ENCODE data around the gene CORO2B.

CORO2B gene

DNA sequence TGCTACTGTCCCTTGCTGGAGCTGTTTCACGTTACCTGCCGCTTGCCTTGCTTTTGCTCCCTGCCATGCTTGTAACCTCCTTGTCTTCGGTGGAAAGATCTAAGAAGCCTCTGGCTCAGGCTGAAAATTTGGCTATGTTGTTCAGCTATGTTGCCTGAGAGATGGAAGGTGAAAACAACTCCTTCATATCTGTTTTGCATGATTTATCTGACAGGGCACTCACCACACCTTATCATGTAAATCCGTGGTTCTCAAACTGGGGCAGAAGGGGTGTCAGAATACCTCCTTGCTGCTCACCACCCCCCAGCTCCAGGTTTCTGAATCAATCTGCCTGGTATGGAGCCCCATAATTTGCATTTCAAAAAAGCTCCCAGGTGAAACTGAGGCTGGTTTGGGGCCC lies 6.5 kb upstream of the CORO2B start:
- no peak overlapping the region for H3K4me3 ChIP-seq (ENCODE audit: low read depth, low read length)

DNA sequence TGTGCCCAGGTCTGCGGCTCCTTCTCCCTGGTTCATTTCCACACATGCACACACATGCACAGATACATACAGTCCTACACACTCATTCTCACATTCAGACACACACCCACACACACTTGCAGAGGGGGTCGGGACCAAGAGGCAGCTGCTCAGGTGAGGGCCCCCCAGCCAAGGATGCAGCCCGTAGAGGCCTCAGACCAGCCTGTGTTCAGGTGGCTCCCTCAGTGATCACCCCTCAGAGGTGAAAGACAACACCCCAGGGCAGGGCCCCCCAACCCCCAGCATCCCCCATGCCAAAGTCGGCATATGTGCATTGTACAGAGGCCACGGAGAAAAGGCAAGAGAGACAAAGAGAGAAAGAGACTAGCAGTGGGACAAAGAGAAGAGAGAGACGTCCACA lies 5.9 kb upstream of the CORO2B start:
- H3K4me3 ChIP-seq (ENCODE audit: low read depth, low read length): no peak overlapping the region

DNA sequence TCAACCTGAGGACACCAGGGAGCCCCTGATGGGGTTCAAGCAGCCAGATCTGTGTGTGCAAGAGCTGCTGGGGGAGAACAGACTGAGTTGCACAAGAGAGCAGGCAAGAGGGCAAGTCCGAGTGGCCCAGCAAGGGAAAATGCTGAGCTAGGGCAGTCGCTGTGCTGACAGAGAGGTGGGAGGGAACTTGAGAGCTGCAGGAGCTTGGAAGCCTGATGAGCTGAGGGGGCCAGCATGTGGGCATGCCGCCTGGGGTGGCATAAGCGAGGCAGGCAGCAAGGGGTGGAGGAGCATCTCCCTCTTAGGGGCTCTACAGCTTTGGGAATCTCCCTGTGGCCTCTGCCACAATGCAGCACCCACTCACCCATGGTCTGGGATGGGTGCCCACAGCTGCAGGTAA lies 4.7 kb upstream of the CORO2B start:
- no peak overlapping the region for H3K4me3 ChIP-seq (ENCODE audit: low read depth, low read length)

DNA sequence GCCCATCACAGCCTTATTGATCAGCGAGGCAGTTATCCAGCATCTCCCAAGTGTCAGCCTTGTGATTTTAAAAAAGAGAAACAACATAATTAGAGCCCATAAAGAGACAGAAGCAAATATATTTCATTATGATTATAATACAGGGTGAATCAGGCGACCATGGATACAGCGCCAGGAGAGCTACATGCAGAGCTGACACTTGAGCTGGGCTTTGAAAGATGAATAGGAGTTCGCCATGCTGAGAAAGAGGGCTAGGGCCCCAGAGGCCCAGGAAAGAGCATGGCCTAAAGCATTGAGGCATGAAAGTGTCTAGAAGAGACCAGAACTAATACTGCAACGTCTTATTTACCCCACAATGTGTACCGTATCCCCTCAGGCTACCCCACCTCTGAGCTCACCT lies 4.2 kb upstream of the CORO2B start:
- no peak overlapping the region for H3K4me3 ChIP-seq (ENCODE audit: low read depth, low read length)

DNA sequence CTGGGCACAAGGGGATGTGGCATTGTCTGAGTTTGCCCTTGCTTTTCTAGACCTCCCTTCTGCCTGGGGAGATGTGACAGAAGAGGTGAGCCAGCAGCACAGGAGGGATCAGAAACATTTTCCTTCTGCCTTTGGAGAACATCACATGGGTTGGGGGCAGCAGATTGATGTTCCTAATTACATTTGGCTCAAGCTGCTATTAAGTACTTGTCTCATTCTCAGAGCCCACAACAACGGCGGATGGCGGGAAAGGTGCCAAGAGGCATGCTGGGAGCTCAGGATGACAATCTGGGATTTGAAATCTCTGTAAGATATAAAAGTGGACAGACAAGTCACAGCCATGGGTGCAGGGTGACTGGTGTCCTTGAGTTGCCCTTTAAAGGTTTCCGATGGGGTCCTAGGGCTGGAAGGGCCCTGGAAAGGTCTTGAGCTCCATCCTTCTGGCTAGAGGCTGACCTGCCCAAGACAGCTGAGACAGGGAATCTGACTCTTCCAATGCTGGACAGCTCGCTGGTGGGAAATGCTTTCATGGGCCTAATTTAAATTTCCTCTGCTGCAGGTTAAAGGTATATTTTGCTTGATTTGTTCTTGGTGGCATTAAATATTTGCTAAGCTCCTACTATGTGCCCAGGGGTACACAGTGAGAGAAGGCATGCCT lies 2.4 kb upstream of the CORO2B start:
- H3K4me3 ChIP-seq (ENCODE audit: low read depth, low read length): no peak overlapping the region

DNA sequence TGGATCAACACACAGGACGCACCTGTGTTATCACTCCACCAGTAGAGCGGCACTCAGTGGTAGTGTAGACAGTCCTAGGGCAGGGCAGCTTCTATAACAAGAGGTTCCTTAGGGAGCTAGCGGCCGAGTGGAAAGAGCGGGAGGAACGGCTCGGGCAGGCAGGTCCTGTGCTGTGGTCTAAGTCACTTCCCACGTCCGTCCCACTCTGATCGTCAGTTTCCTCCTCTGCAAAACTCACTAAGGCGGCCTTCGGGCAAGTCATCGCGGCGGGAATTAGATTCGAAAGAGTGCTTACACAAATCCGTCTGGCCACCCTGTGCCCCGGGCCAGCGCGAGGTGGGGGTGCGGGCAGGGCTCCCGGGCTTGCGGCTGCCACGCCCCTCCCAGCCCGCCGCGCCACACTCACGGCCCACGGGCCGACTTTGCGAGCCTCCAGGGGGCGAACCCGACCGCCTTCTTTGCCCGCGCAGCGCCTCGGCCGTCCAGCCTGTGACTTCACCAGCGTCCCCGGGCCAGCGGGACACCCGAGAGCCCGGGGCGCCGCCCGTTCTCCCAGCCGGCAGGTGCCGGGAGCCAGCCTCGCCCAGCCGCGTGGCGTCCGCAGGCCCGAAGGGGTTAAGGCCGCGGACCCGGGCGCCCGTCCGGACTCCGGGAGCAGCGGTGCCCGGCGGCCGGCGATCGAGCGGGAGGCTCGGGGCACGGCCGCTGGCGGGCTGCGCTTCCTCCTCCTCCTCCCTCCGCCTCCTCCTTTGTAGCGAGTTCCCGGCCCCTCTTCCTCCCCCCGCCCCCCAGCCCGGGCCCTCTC lies 416 bp upstream of the CORO2B start:
- peak overlapping the region; percentile 50 for H3K4me3 ChIP-seq (ENCODE audit: low read depth, low read length)

DNA sequence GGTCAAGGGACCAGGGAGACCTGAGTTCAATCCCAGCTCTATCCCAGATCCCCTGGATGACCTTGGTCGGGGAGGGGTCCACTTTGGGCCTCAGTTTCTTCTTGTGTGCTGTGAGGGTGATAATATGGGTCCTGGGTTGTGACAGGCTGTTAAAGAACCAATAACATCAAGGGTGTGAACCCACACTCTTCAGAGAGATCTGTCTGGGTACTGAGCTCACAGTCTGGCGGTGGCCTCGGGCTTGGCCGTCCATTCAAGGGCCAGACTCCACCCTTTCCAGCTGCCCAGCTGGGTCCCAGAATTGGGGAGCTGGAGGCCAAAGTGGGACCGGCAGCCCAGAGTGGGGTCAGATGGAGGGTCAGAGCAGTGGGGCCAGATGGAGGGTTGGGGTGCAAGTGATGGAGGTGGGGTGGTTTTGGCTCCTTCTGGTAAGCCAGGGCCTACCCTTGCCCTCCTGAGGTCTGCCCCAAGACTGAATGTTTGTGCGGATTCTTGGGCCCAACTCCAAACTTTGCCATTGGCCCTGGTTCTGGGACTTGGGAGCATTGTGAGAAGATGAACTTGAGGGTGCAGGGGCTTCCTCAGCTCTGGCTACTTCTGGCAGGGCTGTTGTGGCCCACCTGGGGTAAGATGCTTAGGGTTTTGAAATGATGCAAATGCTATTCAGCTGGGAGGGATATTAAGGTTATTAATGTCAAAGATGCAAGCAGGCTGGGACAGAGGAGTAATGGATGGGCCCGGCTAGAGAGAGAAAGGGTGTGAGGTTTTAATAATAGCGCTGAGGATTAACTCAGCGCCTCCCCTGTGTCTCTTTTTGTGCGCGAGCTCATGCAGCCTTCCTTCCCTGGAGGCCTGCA lies 1.5 kb downstream of the CORO2B start:
- H3K4me3 ChIP-seq (ENCODE audit: low read depth, low read length): no peak overlapping the region

DNA sequence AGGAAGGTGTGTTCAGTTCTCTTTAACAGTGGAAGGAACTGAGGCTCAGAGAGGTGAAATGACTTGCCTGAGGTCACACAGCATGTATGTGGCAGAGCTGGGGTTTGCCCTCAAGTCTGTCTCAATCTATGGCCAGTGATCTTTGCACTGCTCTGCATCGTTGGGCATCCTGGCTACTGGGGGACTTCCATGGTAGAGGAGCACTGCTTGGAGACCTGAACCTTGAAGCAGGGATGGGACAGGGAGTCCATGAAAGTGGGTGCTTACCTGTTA lies 2.0 kb downstream of the CORO2B start:
- H3K4me3 ChIP-seq (ENCODE audit: low read depth, low read length): no peak overlapping the region

DNA sequence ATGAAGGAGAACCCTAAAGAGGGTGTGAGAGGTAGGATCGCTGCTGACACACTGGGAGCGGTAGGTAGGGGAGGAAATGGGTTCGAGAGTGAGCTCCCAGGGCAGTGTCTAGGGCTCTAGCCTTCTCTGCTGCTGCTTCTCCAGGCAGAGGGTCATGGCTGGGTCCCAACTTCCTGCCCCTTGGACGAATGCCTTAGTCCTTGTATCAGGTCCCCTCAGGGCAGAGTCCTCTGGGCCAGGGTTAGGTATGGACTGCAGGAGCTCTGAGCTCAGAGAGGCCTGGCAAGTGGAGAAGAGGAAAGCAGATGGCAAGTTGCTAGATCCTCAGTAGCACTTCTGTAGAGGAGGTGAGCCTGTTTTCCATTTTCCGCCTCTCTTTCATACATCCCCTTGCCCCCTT lies 2.9 kb downstream of the CORO2B start:
- H3K4me3 ChIP-seq (ENCODE audit: low read depth, low read length): no peak overlapping the region

DNA sequence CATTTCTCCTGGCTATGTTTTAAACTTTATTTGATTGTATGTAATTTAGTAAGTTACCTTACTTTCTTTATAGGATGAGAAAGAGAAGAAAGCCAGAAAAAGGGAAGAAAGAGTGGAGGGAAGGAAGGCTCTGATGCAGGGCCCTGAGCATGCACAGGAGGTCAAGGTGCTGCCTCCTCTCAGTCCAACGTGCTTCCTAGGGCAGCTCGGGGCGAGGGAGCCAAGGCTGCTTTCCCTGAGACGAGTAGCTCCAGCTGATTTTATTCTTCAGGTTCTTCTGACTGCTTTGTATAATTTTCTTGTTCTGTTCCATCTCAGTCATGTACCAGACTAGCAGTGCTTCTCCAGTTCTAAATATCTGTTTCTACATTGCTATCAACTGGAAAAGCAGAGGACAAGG lies 3.4 kb downstream of the CORO2B start:
- no peak overlapping the region for H3K4me3 ChIP-seq (ENCODE audit: low read depth, low read length)

DNA sequence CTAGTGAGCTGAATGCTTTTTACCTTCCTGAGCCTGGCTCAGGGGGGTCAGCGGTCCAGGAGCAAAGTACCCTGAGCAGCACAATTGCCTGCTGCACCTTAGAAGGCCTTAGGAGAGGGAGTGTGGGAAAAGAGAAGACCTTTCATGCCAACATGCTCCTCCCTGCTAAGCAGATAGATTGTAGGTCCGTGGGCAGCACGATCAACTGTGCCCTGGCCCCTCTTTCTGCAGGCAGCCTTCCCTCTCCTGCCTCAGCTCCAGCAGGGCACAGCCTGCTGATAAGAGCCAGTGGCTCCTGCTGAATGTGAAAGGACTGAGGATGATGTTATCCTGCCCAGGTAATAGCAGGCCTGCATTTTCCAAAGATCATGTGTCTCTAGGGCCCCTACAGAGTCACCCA lies 4.1 kb downstream of the CORO2B start:
- H3K4me3 ChIP-seq (ENCODE audit: low read depth, low read length): no peak overlapping the region

DNA sequence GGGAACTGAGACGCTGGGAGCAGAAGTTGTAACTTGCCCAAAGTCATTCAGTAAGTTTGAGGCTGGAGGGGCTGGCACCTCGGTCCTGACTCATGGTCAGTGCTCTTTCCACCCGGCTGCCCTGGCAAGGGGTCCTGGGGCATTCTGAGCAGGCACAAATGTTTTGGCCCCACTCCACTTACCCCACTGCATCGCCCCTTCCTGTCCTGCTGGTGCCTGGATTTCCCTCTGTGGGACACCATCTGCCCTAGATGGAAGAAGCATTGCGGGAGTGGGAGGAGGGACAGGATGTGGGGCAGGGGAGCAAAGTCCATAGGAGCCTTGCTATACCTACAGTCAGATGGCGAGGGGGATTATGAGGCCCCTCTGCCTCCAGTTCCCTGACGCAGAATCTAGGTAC lies 4.5 kb downstream of the CORO2B start:
- H3K4me3 ChIP-seq (ENCODE audit: low read depth, low read length): no peak overlapping the region

DNA sequence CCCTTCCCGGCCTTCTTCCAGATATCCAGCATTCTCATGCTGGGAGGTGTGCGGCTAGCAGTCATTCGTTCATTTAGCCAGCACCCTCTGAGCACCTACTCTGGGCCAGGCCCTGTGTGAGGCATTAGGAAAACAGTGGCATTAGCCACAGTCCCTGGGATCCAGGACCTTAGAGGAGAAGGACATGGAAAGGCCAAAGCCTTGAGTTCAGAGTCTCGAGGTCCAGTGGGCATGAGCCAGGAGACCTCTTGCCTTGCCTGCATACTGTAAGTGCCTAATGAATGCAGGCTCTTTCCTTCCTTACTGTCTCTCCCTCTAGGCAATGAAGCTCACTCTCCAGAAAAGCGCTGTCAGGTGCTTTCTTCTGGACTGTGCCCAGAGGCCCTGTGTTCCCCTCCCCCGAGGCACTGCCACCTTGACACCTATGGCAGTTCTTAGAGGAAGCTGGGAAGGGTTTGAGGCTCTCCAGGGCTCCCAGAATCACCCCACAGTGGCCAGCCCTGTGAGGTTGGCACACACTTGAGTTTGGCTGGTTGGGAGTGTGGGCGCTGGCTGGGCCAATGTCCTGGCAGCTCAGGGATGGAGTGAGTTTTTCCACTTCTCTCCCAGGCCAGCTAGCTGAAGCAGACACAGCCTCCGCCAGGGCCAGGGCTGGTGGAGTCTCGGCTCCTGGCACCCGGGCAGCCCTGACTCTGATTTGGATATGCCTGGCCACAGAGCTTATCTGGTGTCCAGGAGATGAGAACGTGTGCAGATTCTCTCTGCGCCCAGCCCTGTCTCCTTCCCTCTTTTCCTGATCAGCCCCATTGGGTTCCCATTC lies 5.4 kb downstream of the CORO2B start:
- no peak overlapping the region for H3K4me3 ChIP-seq (ENCODE audit: low read depth, low read length)

DNA sequence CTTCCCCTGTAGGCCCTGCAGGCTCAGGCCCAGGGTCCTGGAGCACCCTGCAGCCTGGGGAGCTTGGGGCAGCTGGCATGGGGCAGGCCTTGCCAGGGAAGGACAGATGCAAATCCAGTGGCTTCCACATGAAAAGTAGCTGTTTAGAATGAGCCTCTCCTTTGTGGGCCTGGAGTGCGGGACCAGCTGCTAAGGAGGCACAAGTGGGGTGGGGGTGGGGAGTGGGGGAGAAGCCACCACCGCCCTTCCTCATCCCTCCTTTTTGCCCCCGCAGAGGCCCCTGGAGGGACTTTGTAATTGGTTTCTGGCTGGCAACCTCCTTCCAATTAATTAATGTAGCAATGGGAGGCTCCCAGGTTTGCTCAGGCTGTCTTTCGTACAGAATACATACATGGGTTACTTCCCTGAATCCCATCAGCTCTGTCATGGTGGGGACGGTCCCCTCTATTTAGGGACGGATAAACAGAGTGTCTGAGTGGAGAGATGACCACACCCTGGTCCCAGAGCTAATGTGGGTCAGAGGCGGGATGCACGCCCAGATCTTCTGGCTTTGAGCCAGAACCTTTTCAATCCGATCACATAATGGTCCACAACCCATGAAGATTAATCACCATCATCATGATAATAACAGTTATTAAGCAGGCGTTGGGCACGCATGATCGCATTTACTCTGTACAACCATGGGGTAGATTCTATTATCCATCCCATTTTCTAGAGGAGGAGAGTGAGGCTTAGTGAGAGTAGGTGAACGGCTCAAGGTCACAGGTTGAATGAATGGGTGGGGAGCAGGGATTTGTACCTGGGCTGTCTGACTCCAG lies 6.2 kb downstream of the CORO2B start:
- H3K4me3 ChIP-seq (ENCODE audit: low read depth, low read length): no peak overlapping the region

DNA sequence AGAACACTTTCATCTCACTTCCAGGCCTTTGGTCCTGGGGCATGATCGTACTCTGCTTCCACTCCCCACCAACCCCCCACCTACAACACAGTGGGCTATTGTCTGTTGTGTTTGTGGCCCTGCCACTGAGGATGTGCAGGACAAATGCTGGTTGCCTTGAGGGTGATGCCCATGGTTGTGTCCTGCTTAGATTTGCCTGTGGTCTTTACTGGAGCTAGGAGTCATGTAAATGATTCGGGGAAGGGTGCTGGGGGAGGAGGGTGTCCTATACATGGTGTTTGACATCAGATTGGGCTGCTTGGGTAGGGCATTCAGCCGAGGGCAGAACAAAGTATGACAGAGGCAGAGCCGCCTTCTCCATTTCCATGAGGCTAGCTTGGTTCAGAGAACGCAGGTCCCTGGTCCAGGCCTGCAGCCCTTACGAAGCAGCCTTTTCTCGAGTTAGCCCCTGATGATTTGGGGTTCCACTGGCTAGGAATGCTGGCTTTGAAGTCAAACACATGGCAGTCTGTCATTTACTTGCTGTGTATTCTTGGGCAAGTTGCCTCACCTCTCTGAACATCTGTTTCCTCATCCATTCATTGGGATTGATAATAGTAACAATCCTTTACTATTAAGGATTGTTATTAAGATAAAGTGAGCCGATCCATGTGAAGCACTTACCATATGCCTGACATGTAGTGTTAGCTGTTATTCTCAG lies 6.9 kb downstream of the CORO2B start:
- no peak overlapping the region for H3K4me3 ChIP-seq (ENCODE audit: low read depth, low read length)

DNA sequence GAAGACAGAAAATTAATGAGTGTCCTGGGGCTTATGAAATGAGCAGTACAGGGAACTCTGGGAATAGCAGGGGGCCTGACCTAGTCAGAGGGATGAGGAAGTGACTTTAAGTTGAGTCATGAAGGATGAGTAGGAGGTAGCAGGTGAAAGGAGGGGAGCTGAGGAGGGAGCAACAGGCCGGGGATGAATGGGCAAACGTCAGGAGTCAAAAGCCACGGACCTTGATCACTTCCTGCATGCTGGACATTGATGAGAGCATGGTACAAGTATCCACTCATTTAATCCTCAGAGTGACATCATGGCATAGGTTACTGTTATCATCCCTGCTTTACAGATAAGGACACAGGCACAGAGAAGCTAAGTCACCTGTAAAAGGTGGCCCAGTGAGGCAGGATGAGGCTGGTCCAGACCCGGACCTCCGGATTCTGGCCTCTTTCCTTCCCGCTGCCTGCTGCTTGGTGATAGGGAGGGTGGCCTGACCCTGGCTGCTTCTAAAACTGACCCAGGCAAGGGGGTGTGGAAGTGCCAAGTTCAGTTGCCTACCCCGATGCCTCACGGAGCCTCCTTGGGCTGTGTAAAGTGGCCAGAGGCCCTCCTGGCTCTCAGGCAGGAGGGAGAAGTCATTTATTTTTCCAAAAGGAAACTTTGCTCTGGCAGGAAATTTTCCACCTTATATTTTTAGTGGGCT lies 7.6 kb downstream of the CORO2B start:
- no peak overlapping the region for H3K4me3 ChIP-seq (ENCODE audit: low read depth, low read length)

DNA sequence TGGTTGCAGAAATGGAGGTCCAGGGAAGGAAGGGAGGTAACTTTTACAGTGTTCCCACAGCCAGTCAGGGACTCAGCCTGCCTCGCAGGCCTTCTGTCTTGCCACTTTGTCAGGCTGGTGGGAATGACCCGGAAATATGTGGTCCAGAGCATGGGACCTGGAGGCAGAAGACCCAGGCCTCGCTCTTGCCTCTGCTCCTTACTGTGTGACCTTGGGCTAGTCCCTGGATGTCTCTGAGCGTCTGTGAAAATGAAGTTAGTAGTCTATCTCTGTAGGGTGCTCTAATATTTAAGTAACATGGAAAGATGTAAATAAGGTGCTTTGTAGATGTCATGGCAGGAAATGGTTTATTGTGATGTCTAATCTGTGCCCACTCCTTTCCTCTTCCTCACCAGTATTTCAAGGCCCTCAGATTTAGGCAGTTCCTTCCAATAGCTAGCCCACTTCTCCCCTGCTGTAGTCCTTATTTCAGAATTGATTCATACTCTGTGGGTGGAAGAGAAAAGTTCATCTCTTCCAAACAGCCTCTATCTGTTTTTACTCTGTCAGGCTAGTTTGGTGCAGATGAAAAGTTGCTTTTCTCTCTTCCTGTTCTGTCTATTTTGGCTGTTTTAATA lies 9.1 kb downstream of the CORO2B start:
- no peak overlapping the region for H3K4me3 ChIP-seq (ENCODE audit: low read depth, low read length)

DNA sequence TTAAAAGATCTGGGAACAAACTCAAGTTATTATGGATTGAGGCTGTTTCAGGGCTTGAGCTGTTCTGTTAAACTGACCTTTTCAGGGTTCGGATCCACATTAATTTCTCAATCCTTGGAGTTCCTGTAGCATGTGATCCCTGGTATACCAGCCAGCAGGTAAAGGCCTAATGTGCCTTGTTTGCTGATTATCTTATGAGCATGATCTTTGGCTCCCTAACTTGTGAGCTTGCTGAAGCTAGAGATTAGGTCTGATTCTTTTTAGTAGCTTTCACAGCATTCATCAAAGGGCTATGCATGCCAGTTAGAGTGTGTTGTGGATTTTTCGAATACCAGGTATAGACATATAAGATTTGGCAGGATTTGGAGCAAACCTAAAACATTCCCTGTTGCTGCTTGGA lies 10.3 kb downstream of the CORO2B start:
- no peak overlapping the region for H3K4me3 ChIP-seq (ENCODE audit: low read depth, low read length)
